Cardiac septum (tissue), 1 donor: ENCODE data around the gene PAK4. TPM values are rescaled to one million over a fixed set of nuclear protein-coding genes. Genes with fewer than 3 reads are reported as not detected.

ENCODE experiments used
- DNase-seq: peaks from one replicate; pipeline ENCODE4 v3.0.0-alpha.2; 2020; ENCODE audit warnings: low spot score
- intact Hi-C: fragments of 100-400 bp; cut with DNase I; formaldehyde crosslinking; loops from one replicate; pipeline ENCODE4 v1.14.0; 2022
- total RNA-seq: library from RNA; stranded (reverse); fragmentation: NEBNext Ultra II Directional; extraction: Animal tissue kit (Norgen Biotek cat#: 25700); gene quantifications from one replicate; pipeline ENCODE4 v1.2.1, GENCODE V29; 2021
- donor health status: DM: no; HTN: no; CAD: no.

Gene PAK4
- total RNA-seq, 1 donor from 2014 or later = 18.6 TPM

DNA sequence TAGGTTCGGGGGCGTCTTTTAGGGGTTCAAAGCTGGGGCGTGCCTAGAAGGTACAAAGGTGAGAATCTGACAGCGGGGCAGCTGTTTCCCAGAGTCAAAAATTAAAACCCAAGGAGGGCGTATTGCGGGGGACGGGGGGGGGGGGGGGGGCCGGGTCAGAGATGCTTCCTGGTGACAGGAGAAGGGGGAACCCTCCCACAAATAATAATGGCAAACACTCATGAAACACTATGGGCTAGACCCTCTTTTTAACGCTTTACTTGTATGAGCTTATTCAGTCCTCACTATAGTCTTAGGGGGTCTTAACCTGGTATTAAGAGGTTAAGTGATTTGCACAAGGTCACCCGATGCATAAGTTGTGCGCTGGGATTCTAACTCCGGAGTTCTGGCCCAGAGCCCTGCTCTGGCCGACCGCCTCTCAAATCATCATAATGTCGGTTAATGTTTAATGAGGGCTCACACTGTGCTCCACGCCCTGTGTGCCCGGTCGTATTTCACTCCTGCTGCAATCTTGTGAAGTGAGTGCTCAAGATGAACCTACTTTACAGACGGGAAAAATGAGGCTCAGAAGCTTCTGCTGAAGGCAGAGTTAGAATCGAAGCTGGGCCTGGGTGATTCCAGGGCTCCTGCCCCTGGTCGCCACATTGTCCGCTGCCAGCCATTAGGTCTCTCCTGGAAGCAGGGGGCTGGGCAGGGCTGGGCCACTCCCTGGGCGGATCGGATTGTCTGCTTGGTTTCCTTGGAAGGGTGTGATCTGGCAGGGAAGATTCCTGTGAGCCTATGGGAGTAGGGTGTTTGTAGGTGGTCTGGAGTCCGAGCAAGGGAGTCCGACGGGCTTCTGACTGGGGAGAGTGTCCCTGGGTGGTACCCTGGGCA is 964 bp downstream of the PAK4 start:
- intact Hi-C loops = loop anchor here (10.0 kb wide), 3 partner anchors 162 to 408 kb away; partner anchors contain the start of genes EID2B and PLEKHG2
- DNase-seq = no peak

DNA sequence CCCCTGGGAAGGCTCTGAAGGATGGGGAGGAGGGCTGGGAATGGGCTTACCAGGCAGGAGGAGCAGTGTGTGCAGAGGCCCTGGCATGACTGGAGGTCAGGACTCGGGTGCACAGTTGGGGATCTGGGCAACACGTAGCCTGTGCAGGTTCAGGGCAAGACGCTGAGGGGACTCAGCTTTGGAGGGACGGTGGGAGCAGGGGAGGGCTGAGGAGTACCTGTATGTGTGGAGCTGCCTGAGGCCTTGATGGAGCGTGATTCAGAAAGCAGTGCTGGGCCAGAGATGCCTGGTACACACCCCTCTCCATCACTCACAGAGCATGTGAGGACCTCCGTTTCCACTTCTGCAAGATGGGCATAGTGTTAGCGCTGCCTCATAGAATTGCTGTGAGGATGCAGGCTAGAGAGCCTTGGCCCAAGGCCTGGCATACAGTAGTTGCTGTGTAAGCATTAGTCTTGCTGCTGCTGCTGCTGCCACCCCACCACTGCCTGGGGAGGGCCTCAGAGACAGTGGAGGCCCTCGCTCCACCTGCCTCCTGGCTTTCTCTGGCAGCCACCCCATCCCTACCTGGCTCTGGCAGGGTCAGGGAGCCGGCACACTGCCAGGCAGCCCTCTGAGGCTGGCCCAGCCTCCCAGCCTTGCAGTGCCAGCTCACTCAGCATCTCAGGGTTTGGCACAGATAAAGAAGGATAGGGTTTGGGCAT is 2.4 kb downstream of the PAK4 start:
- no peak for DNase-seq
- intact Hi-C loops = loop anchor here (10.0 kb wide), 3 partner anchors 163 to 407 kb away; partner anchors contain the start of genes EID2B and PLEKHG2

DNA sequence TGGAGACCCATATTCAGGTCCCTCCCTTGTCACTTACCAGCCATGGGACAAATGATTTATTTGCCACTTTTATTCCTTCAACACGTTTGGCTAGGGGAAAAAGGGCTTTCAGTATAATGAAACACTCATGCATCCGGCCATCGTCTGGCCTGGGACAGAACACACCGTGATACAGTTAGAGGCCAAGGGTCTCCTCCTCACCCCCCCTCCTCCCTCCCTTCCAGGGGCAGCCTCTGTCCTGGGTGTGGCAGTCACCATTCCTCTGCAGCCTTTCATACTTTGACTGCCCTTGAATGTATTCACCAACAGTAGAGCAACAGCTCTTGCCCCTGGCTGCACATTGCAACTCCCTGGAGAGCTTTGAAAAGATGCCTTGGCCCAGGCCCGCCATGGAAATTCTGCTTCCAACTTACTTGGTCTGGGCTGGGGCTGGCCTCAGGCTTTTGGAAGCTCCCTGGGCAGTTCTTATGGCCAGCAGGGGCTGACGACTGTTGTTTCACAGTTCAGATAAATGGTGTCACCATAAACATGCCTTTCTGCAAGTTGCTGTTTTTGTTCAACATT is 3.0 kb downstream of the PAK4 start:
- DNase-seq = no peak
- intact Hi-C loops = loop anchor here (10.0 kb wide), 3 partner anchors 164 to 406 kb away; partner anchors contain the start of genes EID2B and PLEKHG2

DNA sequence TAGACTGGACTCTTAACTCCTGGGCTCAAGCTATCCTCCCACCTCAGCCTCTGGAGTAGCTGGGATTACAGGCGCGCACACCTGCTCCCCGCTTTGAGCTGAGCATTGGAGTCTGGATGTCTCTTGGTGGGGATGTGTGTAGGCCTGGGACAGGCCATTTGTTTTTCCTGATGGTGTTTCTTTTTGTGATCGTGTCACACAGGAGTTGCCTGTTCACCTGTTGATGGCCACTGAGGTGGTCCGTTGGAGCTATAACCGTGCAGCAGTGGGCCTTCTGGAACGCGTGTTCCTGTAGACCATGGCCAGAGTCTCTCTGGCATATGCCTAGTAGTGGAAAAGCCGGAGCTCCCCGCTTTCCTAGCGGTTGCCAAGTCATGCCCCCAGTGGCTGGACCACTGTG is 3.5 kb downstream of the PAK4 start:
- intact Hi-C loops = loop anchor here (10.0 kb wide), 3 partner anchors 164 to 406 kb away; partner anchors contain the start of genes EID2B and PLEKHG2

DNA sequence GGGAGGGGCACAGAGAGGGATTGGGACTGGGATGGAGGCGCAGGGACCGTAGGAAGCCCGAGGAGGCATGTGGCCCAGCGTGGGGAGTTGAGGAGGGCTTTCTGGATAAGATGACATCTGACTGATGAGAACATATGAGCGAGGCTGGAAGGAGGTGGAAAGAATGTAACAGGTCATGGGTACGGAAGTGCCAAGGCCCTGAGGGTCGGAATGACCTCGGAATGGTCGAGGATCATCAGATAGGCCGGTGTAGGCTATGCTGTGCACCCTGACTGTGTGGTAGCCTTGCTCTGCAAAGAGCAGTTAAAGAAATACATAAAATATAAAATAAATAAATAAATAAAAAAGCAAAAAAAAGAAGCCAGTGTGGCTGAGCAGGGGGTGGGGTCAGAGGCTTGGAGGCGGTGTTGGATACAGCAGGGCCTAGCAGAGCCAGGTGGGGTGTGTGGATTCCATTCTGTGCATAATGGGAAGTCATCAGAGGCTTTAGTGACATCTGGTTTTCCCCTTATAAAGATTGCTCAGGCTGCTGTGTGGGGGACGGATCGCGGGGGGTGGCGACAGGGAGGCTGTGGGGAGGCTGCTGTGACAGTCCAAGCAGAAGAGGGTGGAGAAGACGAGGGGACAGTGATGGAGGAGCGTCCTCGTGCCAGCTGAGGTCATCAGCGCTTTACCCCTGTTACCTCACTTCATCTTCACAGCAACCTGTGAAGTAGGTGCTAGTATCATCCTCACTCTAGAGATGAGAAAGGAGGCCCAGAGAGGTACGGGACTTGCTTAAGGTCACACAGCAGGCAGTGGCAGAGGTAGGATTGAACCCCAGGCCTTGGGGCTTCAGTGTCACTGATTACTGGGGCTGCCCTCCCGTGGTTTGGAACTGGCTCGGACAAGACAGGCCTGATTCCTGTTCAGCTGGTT is 5.0 kb downstream of the PAK4 start:
- intact Hi-C loops = no loop called here
- no peak for DNase-seq

More for the DNA sequence above, 3.5 kb downstream of the PAK4 start:
- no peak for DNase-seq

DNA sequence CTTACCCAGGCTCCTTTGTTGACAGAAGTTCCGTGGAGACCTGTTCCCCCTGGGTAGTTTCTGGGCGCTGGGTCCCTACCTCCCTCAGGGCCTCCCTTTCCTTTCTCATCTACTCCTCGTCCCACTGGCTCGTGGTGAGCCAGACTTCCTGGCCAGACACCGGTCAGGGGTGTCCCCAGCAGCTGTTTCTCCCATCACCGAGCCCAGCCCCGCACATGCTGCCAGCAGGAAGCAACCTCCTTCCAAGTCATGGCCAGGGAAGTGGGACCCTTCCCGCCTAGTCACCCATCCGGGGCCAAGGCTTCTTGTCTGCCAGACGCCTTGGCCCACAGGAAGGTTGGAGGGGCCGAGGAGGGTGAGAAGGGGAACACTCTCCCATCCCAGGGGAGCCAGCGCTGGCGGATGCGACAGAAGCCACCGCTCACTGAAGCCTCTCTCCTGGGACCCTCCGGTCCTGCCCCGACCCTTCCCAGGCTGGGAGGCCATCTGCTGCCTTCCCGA is 5.7 kb downstream of the PAK4 start:
- DNase-seq = no peak
- intact Hi-C loops = no loop called here

DNA sequence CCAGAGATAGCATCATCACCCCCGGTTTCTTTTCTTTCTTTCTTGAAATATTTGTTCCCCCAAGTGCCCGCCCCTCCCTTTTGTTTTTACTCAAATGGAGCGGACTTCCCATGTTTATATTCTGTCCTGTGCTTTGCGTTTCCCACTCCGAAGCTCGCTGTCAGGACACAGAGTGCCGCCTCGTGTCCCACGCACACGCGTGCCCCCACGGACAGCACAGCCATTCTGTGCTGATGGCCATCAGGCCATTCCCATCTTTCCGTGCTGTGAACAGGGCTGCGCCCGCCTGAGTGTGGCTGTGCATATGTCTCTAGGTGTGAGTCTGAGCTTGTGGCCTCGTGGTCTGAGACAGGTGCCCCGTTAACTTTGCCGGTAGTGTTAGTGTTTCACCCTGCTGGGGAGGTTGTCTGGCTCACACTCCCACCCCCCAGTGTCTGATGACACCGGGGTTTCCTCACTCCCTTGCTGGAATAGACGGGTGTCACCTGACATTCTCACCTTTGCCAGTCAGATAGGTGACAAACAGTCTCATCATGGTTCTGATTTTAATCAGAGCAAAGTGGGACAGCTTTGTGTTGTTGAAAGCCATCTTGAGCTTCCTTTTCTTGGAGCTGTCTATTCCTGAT is 6.9 kb downstream of the PAK4 start:
- intact Hi-C loops = no loop called here
- DNase-seq = no peak

DNA sequence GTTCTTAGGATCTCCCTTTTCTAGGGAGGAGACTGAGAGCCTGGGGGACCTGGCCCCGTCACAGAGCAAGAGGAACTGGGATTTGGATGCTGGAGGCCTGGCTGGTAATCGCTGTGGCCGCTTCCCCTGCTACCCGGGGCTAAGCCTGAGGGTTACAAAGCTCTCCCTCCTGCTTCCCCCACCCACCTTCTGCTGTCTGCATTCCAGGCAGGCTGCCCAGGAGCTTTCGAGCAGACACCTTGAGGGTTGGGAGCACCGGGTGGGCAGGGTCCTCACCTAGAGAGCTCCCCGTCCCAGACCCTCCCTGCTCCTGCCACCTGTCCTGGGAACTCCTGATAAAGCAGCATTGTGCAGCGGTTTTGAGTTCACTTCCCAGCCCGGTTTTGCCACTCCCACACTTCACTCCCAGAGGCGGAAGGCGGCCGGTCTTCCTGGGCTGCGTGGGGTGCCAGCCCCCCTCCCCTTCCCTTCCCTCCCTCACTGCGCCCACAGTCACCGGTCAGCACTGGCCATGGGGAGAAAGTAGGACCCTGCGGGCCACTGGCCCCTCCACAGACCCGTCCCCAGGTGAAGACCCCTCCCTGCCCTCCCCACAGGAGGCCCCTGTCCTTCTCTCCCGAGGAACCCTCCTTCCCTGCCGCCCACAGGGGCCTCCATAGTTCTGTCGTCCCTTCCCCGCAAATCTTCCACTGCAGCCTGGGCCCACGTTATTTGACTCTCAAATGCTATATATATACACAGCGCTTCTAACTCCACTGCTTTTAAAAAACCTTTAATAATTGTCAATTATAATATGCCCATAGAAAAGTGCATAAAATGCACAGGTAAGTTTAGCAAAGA is 8.1 kb downstream of the PAK4 start:
- intact Hi-C loops = no loop called here
- no peak for DNase-seq

DNA sequence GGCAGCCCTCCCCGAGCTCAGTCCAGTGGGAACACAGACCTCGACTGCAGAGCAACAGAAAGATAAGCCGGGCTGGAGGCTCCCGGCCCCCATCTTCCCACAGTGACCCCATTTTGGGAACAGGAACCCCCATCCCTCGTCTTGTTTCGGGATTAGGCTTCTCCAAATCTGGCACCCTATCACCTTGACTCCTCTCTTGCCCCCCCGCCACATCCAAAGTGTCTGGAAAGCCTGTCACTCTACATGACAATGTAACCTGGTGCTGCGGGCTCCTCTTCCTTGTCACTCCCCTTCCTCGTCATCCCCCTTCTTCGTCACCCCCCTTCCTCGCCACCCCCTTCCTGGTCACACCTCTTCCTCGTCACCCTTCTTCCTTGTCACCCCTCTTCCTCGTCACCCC is 10.1 kb downstream of the PAK4 start:
- DNase-seq = no peak
- intact Hi-C loops = no loop called here

DNA sequence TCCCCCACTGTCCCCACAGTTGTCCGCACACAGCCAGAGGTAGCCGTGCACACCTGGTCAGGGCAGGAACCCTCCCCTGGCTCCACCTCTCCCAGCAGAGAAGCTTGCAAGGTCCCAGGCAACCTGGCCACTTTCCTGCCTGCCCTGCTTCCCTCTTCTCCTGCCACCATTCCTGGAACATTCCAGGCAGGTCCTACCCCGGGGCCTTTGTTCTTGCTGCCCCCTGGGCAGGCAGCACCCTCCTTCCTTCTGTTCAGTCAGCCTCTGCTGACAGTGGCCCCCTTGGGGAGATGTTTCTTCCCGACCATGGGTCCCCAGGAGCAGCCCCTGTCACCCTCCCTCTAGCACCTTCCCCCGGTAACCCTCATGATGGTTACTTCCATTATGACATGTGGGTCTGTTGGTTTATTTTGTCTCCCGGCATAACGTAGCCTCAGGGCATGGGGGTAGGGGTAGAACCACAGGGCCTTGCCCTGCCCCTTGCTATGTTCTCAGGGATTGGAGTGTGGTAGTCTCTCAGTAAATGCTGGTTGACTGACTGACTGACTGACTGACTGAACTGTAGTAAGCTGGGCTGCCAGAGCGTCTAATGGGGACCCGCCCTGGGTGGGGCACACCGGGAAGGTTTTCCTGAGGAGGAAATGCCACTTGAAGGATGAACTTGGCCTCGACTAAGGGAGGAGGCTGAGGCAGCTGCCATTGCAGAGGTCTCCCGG is 10.8 kb downstream of the PAK4 start:
- intact Hi-C loops = no loop called here
- no peak for DNase-seq

DNA sequence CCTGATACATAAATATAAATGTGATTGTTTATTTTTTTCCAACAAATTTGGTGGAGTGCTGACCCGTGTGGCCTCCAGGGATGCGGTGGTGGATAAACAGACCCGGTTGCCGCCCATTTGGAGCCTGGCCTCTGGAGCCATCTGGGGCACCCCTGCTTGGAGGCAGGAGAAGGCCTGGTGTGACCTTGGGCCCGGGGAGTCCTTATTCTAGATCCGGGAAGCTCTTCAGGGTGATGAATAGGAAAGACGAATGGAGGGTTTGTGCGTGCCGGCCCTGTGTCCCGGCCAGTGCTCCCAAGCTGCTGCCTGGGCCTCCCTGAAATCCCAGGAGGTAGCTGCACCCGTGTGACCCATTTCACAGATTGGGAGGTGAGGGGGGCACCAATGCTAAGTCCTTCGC is 11.5 kb downstream of the PAK4 start:
- DNase-seq = no peak
- intact Hi-C loops = no loop called here

DNA sequence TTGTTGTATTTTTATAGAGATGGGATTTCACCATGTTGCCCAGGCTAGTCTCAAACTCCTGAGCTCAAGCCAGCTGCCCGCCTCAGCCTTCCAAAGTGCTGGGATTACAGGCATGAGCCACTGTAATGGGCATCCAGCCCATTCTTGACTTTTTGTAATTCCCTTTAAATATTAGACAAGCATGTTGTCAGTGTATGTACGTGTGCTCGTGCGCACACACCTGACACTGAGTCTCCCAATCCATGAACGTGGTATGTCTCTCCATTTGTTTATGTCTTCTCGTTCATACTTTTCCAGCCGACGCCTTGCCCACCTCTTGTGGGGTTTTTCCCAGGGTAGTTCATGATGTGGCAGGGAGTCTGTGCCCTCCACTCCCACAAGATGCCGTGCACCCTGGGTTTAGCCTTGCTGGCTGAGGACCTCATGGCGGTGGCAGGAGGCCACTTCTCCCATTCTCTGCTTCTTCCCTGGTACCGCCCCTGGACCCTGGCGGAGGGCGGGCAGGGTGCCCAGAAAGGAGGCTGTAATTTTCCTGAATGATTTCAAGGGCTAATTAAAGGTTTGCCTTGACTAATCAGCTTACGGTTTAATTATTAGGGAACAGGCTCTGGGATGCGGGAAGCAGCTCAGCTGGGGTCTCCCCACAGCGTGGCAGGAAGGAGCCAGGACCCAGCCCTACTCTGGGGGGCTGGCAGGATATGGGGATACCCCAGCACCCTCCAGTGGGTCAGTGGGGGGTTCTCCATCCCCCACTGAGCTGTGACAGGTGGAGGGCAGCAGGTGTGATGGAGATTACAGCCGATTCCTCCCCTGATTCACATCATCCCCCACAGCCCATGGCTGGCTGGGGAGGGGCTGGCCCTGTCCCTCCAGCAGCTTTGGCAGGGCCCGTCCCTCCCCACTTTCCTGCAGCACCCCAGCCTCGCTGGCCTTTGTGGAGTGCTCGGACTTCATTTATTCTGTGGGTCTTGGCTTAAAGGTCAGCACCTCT is 12.9 kb downstream of the PAK4 start:
- DNase-seq = no peak
- intact Hi-C loops = no loop called here

DNA sequence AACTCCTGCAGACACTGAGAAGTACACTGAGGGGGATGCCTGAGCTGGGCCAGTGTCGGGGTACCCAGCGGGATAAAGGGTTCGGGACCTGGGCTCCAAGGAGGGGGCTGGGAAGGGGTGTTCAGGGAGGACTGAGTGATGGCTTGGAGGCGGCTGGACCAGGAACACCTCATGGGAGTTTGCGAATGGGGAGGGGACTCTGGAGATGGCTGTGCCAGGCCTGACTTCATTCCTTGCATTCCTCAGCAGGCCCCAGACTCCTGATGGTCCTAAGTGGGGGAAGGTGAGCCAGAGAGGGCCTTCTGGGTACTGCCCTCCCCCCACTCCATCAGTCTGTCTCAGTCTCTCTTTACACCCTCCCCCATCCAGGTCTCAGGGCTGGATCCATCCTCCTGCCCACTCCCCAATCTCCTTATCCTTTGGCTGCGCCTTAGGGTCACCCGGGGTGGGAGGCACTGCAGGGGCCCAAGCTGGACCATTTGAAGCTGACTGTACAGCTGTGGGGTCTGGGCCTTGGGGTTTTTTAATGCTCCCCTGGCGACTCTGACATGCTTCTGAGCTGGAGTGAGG is 13.8 kb downstream of the PAK4 start:
- no peak for DNase-seq
- intact Hi-C loops = no loop called here

DNA sequence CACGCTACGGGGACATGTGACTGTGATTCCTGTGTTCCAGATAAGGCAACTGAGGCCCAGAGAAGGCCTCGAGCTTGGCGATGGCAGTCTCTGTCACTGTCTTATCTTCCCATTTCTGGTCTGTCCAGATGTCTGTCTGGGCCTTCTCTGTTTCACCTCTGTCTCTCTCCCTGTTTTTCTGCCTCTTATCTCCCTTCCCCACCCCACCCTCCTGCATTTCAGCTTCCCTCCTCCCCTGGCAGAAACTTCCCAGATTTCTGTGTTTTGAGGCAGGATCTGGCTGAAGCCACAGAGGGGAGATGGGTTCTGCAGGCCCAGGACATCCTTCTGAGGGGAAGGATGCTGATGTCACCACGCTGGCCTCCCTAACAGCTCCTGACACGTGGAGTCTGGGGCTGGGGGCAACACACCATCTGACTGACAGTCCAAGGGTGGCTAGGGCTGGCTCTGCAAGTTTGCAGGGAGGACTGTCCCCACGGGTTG is 14.4 kb downstream of the PAK4 start:
- DNase-seq = no peak
- intact Hi-C loops = no loop called here

DNA sequence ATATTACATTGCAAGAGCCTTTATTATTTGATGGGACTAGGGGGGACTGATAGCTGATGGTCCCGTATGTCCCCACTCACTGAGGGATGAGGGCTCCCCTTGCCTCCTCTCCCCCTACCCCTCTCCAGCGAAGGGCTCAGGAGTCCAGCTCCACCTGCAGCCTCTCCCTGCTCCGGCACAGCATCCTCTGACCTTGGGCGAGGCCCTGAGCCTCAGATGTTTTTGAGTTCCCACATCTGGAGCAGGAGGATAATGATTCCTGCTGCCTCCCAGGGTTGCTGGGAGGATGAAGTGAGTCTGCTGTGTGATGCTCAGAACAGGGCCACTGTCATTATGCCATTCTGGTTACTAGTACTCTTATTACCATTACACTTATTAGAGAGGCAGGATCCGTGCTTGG is 15.0 kb downstream of the PAK4 start:
- DNase-seq = no peak

DNA sequence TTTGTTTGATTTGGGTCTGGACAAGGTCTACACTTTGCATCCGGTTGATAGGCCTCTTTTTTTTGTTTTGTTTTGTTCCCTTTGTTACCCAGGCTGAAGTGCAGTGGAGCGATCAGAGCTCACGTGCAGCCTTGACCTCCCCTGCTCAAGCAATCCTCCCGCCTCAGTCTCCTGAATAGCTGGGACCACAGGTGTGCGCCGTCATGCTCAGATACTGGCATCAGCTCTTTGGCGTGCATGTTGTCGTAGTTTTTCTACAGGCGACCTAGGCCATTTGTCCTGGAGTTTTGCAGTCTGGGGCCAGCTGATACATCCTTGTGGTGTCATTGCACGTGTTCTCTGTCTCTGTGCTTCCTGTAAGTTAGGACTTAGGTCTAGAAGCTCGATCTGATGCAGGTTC is 16.3 kb downstream of the PAK4 start:
- intact Hi-C loops = no loop called here

More for the DNA sequence above, 15.0 kb downstream of the PAK4 start:
- intact Hi-C loops = no loop called here

More for the DNA sequence above, 16.3 kb downstream of the PAK4 start:
- DNase-seq = no peak
